ENCODE measurements around the gene PPP1R13B. TPM values are rescaled to one million over a fixed set of nuclear protein-coding genes. Genes with fewer than 3 reads are reported as not detected.

The PPP1R13B gene
- total RNA-seq, 2 donors from 2014 or later = 15.6 to 17.5 TPM

- 60 to 86% methylated on average over 1 to 6 of the region's 6 CpGs for WGBS, 2 experiments (ENCODE audit: insufficient coverage in 1 of 2, insufficient read length in 1 of 2)
- no peak for TF ChIP-seq CTCF (conservative IDR thresholded peaks at IDR 0.05)
- peak overlapping the region; percentile 43 for H3K4me3 Mint-ChIP-seq
- no peak overlapping the region for H3K9ac ChIP-seq (ENCODE audit: extremely low read depth, low read length, poor library complexity, severe bottlenecking)
- H3K36me3 Mint-ChIP-seq (ENCODE audit: low read depth) = no peaks in the 10 kb centered on the region
- H3K4me3 ChIP-seq (ENCODE audit: low read length) = no peak overlapping the region
- H3K36me3 ChIP-seq (ENCODE audit: control insufficient read depth, insufficient read depth, low read length) = no peaks in the 10 kb centered on the region
- H3K4me1 ChIP-seq (ENCODE audit: control insufficient read depth, insufficient read depth, low read length) = peaks cover 8% of the 10 kb centered on the region
- no peak overlapping the region for H3K27ac ChIP-seq (ENCODE audit: low read depth, low read length)
- no peaks in the 10 kb centered on the region for H3K9me3 ChIP-seq (ENCODE audit: control insufficient read depth, low read length)
- no peak for DNase-seq
- peak overlapping the region; percentile 87 for H3K27ac Mint-ChIP-seq
- peaks cover 6% of the 10 kb centered on the region for H3K27me3 Mint-ChIP-seq (ENCODE audit: insufficient read depth)
- peaks cover 20% of the 10 kb centered on the region for H3K4me1 Mint-ChIP-seq
- no peaks in the 10 kb centered on the region for H3K9me3 Mint-ChIP-seq
- no peaks in the 10 kb centered on the region for H3K27me3 ChIP-seq (ENCODE audit: control insufficient read depth, insufficient read depth, low read length, poor library complexity, severe bottlenecking)
Measured at GRCh38 chr14:103855734-103856095, 8.3 kb upstream of the PPP1R13B start.

- Mint-ChIP-seq H3K9me3 (no peaks in the 10 kb centered on the region), H3K4me3 (peak overlapping the region; percentile 43), H3K4me1 (peaks cover 20% of the 10 kb centered on the region), H3K27ac (peak overlapping the region; percentile 87), H3K27me3 (ENCODE audit: insufficient read depth) (peaks cover 6% of the 10 kb centered on the region), H3K36me3 (ENCODE audit: low read depth) (no peaks in the 10 kb centered on the region)
- Histone ChIP-seq H3K36me3 (ENCODE audit: control insufficient read depth, insufficient read depth, low read length) (no peaks in the 10 kb centered on the region), H3K27me3 (ENCODE audit: control insufficient read depth, insufficient read depth, low read length, poor library complexity, severe bottlenecking) (no peaks in the 10 kb centered on the region), H3K4me3 (ENCODE audit: low read length) (no peak overlapping the region), H3K9ac (ENCODE audit: extremely low read depth, low read length, poor library complexity, severe bottlenecking) (peak overlapping the region; percentile 18), H3K27ac (ENCODE audit: low read depth, low read length) (no peak overlapping the region), H3K4me1 (ENCODE audit: control insufficient read depth, insufficient read depth, low read length) (peaks cover 8% of the 10 kb centered on the region), H3K9me3 (ENCODE audit: control insufficient read depth, low read length) (no peaks in the 10 kb centered on the region)
- 44 to 69% methylated on average over 5 to 17 of the region's 18 CpGs for WGBS, 2 experiments (ENCODE audit: insufficient coverage in 1 of 2, insufficient read length in 1 of 2)
- DNase-seq = peak; percentile 89
- peak; percentile 18 for TF ChIP-seq CTCF (conservative IDR thresholded peaks at IDR 0.05)
Measured at GRCh38 chr14:103854822-103855733, 7.7 kb upstream of the PPP1R13B start.

GRCh38 chr14:103854017-103854808, 6.8 kb upstream of the PPP1R13B start:
- no peak for DNase-seq
- no peak for TF ChIP-seq CTCF (conservative IDR thresholded peaks at IDR 0.05)
- Mint-ChIP-seq H3K4me3 (peak overlapping the region; percentile 43), H3K27ac (no peak overlapping the region), H3K9me3 (no peaks in the 10 kb centered on the region), H3K27me3 (ENCODE audit: insufficient read depth) (peaks cover 10% of the 10 kb centered on the region), H3K4me1 (peaks cover 20% of the 10 kb centered on the region), H3K36me3 (ENCODE audit: low read depth) (no peaks in the 10 kb centered on the region)
- Histone ChIP-seq H3K4me3 (ENCODE audit: low read length) (no peak overlapping the region), H3K27me3 (ENCODE audit: control insufficient read depth, insufficient read depth, low read length, poor library complexity, severe bottlenecking) (no peaks in the 10 kb centered on the region), H3K27ac (ENCODE audit: low read depth, low read length) (no peak overlapping the region), H3K9ac (ENCODE audit: extremely low read depth, low read length, poor library complexity, severe bottlenecking) (no peak overlapping the region), H3K9me3 (ENCODE audit: control insufficient read depth, low read length) (no peaks in the 10 kb centered on the region), H3K4me1 (ENCODE audit: control insufficient read depth, insufficient read depth, low read length) (peaks cover 8% of the 10 kb centered on the region), H3K36me3 (ENCODE audit: control insufficient read depth, insufficient read depth, low read length) (no peaks in the 10 kb centered on the region)
- 95 to 96% methylated on average over 10 to 12 of the region's 13 CpGs for WGBS, 2 experiments (ENCODE audit: insufficient coverage in 1 of 2, insufficient read length in 1 of 2)
